ENCODE results near the gene RBM17. TPM values are rescaled to one million over a fixed set of nuclear protein-coding genes. Genes with fewer than 3 reads are reported as not detected.

The RBM17 gene
- total and polyA plus RNA-seq, 2 of the 13 experiments (the other 11 are each of a cell fraction or from before 2014, with no cell fraction given): 30.7 to 77.5 TPM

- FAIRE-seq: no peak
- BruUV-seq (replicated peaks): no TSS peak
Observed at GRCh38 chr10:6065406-6065805, 23.4 kb upstream of the RBM17 start.

GRCh38 chr10:6065835-6066234, 23.0 kb upstream of the RBM17 start:
- Histone ChIP-seq H3K36me3 (replicated peaks in 1 of 2; ENCODE audit: control insufficient read depth in 1 of 2, insufficient read depth in 2 of 2, low read length in 2 of 2) (no peaks in the 10 kb centered on the region), H2AFZ (ENCODE audit: low read length) (no peak overlapping the region), H3K27me3 (ENCODE audit: control insufficient read depth in 1 of 2, insufficient read depth in 2 of 2, low read length in 2 of 2) (peaks cover 9 to 38% of the 10 kb centered on the region in 2 experiments; a peak in 4 of 5 replicates), H3K4me3 (replicated peaks in 1 of 3; ENCODE audit: insufficient read depth in 1 of 3, low read depth in 2 of 3, low read length in 3 of 3) (no peak overlapping the region), H3K9me3 (ENCODE audit: low read length) (no peaks in the 10 kb centered on the region), H4K20me1 (ENCODE audit: insufficient read depth, low read length) (no peaks in the 10 kb centered on the region), H3K9ac (ENCODE audit: insufficient read depth, low read depth, low read length) (no peak overlapping the region), H3K27ac (ENCODE audit: extremely low read length, insufficient read depth, low read length) (no peak overlapping the region), H3K4me1 (ENCODE audit: insufficient read depth, low read length) (no peaks in the 10 kb centered on the region), H3K79me2 (ENCODE audit: insufficient read depth, low read length) (no peaks in the 10 kb centered on the region), H3K4me2 (ENCODE audit: low read depth, low read length) (no peak overlapping the region)
- in situ Hi-C loops (cut with HindIII; ENCODE audit: extremely low pct_ligation_motif_present, low pct_unique_long_range_greater_than_20kb) (no loop called here), intact Hi-C loops (cut with micrococcal nuclease; ENCODE audit: unreplicated experiment) (no loop called here)
- 45% methylated on average over 4 of the region's 4 CpGs for WGBS (ENCODE audit: low lambda C conversion rate)
- FAIRE-seq: no peak
- ChIA-PET POLR2A (no interaction called here), CTCF (ENCODE audit: low intra/inter-chr PET ratio, low total read pairs) (no interaction called here)
- no TSS peak for BruUV-seq (replicated peaks)
- no peak for ATAC-seq
- no peak for DNase-seq (ENCODE audit: low spot score)
- TF ChIP-seq ESRRA (CRISPR knock-in tag; IDR thresholded peaks at IDR 0.05; ENCODE audit: low read depth): no peak
- no peak for TF ChIP-seq ZBED4 (CRISPR knock-in tag; IDR thresholded peaks at IDR 0.05; ENCODE audit: borderline replicate concordance)
- TF ChIP-seq PCBP1 (IDR thresholded peaks at IDR 0.05; ENCODE audit: borderline replicate concordance, low read depth, low read length): no peak
- no peak for TF ChIP-seq ZBTB8A (CRISPR knock-in tag; IDR thresholded peaks at IDR 0.05; ENCODE audit: borderline replicate concordance, low read depth)
- TF ChIP-seq ZNF274 (CRISPR knock-in tag; IDR thresholded peaks at IDR 0.05): no peak
- no peak for TF ChIP-seq MYPOP (CRISPR knock-in tag; IDR thresholded peaks at IDR 0.05)

More at GRCh38 chr10:6065406-6065805, 23.4 kb upstream of the RBM17 start:
- no peak overlapping the region for H3K4me2 ChIP-seq (ENCODE audit: low read depth, low read length)
- H3K79me2 ChIP-seq (ENCODE audit: insufficient read depth, low read length): no peaks in the 10 kb centered on the region
- H3K9ac ChIP-seq (ENCODE audit: insufficient read depth, low read depth, low read length): no peak overlapping the region
- WGBS (ENCODE audit: low lambda C conversion rate): 41% methylated on average over 3 of the region's 3 CpGs
- no peak for ATAC-seq
- ChIA-PET POLR2A (no interaction called here), CTCF (ENCODE audit: low intra/inter-chr PET ratio, low total read pairs) (no interaction called here)
- H3K9me3 ChIP-seq (ENCODE audit: low read length): no peaks in the 10 kb centered on the region
- in situ Hi-C loops (cut with HindIII; ENCODE audit: extremely low pct_ligation_motif_present, low pct_unique_long_range_greater_than_20kb): no loop called here
- peaks cover 8 to 34% of the 10 kb centered on the region in 2 experiments; a peak in 4 of 5 replicates for H3K27me3 ChIP-seq (ENCODE audit: control insufficient read depth in 1 of 2, insufficient read depth in 2 of 2, low read length in 2 of 2)
- H3K4me1 ChIP-seq (ENCODE audit: insufficient read depth, low read length): no peaks in the 10 kb centered on the region
- TF ChIP-seq MAX (IDR thresholded peaks at IDR 0.05) (no peak), ZBTB26 (CRISPR knock-in tag; IDR thresholded peaks at IDR 0.05; ENCODE audit: borderline replicate concordance) (no peak), ZFP90 (CRISPR knock-in tag; IDR thresholded peaks at IDR 0.05; ENCODE audit: borderline replicate concordance) (no peak), SNAPC2 (CRISPR knock-in tag; IDR thresholded peaks at IDR 0.05) (no peak), ATF7 (IDR thresholded peaks at IDR 0.05) (no peak), ATF7 (CRISPR knock-in tag; IDR thresholded peaks at IDR 0.05) (no peak), ZNF510 (CRISPR knock-in tag; IDR thresholded peaks at IDR 0.05; ENCODE audit: low read depth) (no peak), MYNN (CRISPR knock-in tag; IDR thresholded peaks at IDR 0.05; ENCODE audit: low read depth) (no peak), ZKSCAN5 (CRISPR knock-in tag; IDR thresholded peaks at IDR 0.05) (no peak), JDP2 (CRISPR knock-in tag; IDR thresholded peaks at IDR 0.05; ENCODE audit: borderline replicate concordance) (no peak)
- no peak for DNase-seq (ENCODE audit: low spot score)
- H4K20me1 ChIP-seq (ENCODE audit: insufficient read depth, low read length): no peaks in the 10 kb centered on the region
- H3K36me3 ChIP-seq (replicated peaks in 1 of 2; ENCODE audit: control insufficient read depth in 1 of 2, insufficient read depth in 2 of 2, low read length in 2 of 2): no peaks in the 10 kb centered on the region
- no peak overlapping the region for H3K4me3 ChIP-seq (replicated peaks in 1 of 3; ENCODE audit: insufficient read depth in 1 of 3, low read depth in 2 of 3, low read length in 3 of 3)
- H3K27ac ChIP-seq (ENCODE audit: extremely low read length, insufficient read depth, low read length): no peak overlapping the region
- intact Hi-C loops (cut with micrococcal nuclease; ENCODE audit: unreplicated experiment): no loop called here
- no peak overlapping the region for H2AFZ ChIP-seq (ENCODE audit: low read length)

Measured in HepG2 (cell line).